Mesothelial cell of epicardium (in vitro differentiated cells): ENCODE measurements around the gene MPHOSPH6. TPM values are rescaled to one million over a fixed set of nuclear protein-coding genes. Genes with fewer than 3 reads are reported as not detected.

Experiments used
- DNase-seq, 2 experiments: peaks; one replicate each; pipeline ENCODE4 v3.0.0; 2021; ENCODE audit warnings: low spot score in 2 of 2; ENCODE audit not compliant: unreplicated experiment in 2 of 2
- H3K27ac Mint-ChIP-seq: 2 replicates; pipeline ENCODE4 v1.8.0; 2021; ENCODE audit warnings: mixed read lengths
- H3K27me3 Mint-ChIP-seq: 2 replicates; pipeline ENCODE4 v1.8.0; 2021; ENCODE audit warnings: low read depth, mixed read lengths
- H3K36me3 Mint-ChIP-seq: 2 replicates; pipeline ENCODE4 v1.8.0; 2021; ENCODE audit warnings: mixed read lengths
- H3K4me1 Mint-ChIP-seq: 2 replicates; pipeline ENCODE4 v1.8.0; 2021; ENCODE audit warnings: mixed read lengths
- H3K4me3 Mint-ChIP-seq: 2 replicates; pipeline ENCODE4 v1.8.0; 2021; ENCODE audit warnings: mild to moderate bottlenecking, moderate library complexity, mixed read lengths
- H3K9me3 Mint-ChIP-seq: 2 replicates; pipeline ENCODE4 v1.8.0; 2021; ENCODE audit warnings: mixed read lengths
- CTCF ChIP-seq: fragments of 200-600 bp; sonication (generic); IDR thresholded peaks from one replicate; pipeline ENCODE4 v1.5.0; 2021; ENCODE audit warnings: antibody characterized with exemption; ENCODE audit not compliant: unreplicated experiment
- total RNA-seq: library from RNA; stranded (reverse); gene quantifications from 3 replicates; pipeline ENCODE4 v1.2.1, GENCODE V29; 2021

The MPHOSPH6 gene
- total RNA-seq, 1 donor from 2014 or later, result 34.8 TPM

- no peaks in the 10 kb centered on the region for H3K9me3 Mint-ChIP-seq
- peaks cover 14% of the 10 kb centered on the region for H3K36me3 Mint-ChIP-seq
- TF ChIP-seq CTCF, result no peak
- H3K4me3 Mint-ChIP-seq, result no peak overlapping the region
- peaks cover 10% of the 10 kb centered on the region for H3K4me1 Mint-ChIP-seq
- no peak for DNase-seq
- no peak overlapping the region for H3K27ac Mint-ChIP-seq
- H3K27me3 Mint-ChIP-seq, result no peaks in the 10 kb centered on the region
Observed at GRCh38 chr16:82136956-82137821, 32.8 kb downstream of the MPHOSPH6 start.

GRCh38 chr16:82135844-82136243 lies 34.2 kb downstream of the MPHOSPH6 start:
- Mint-ChIP-seq H3K27me3 (no peaks in the 10 kb centered on the region), H3K9me3 (no peaks in the 10 kb centered on the region), H3K4me3 (no peak overlapping the region), H3K27ac (no peak overlapping the region), H3K36me3 (peaks cover 9% of the 10 kb centered on the region), H3K4me1 (peaks cover 10% of the 10 kb centered on the region)
- no peak for TF ChIP-seq CTCF
- DNase-seq, result no peak

GRCh38 chr16:82134846-82135245 lies 35.2 kb downstream of the MPHOSPH6 start:
- Mint-ChIP-seq H3K27ac (no peak overlapping the region), H3K36me3 (peaks cover 9% of the 10 kb centered on the region), H3K9me3 (no peaks in the 10 kb centered on the region), H3K4me1 (peaks cover 10% of the 10 kb centered on the region), H3K4me3 (no peak overlapping the region), H3K27me3 (no peaks in the 10 kb centered on the region)
- TF ChIP-seq CTCF, result no peak
- no peak for DNase-seq

GRCh38 chr16:82133798-82134197 lies 36.2 kb downstream of the MPHOSPH6 start:
- Mint-ChIP-seq H3K27me3 (no peaks in the 10 kb centered on the region), H3K4me3 (no peak overlapping the region), H3K4me1 (peaks cover 6% of the 10 kb centered on the region), H3K36me3 (peaks cover 7% of the 10 kb centered on the region), H3K27ac (no peak overlapping the region), H3K9me3 (no peaks in the 10 kb centered on the region)
- no peak for DNase-seq
- no peak for TF ChIP-seq CTCF

- Mint-ChIP-seq H3K9me3 (peaks cover 17% of the 10 kb centered on the region), H3K27ac (no peak overlapping the region), H3K4me3 (no peak overlapping the region), H3K36me3 (no peaks in the 10 kb centered on the region), H3K27me3 (no peaks in the 10 kb centered on the region), H3K4me1 (no peaks in the 10 kb centered on the region)
- no peak for TF ChIP-seq CTCF
- no peak for DNase-seq
Observed at GRCh38 chr16:82129881-82130280, 40.1 kb downstream of the MPHOSPH6 start.
